CD14-positive monocyte (primary cell): Measurements from ENCODE around the gene FNDC7. TPM values are rescaled to one million over a fixed set of nuclear protein-coding genes. Genes with fewer than 3 reads are reported as not detected.
A peak's percentile ranks its signal among the peaks of the same experiment; 100 is the strongest.

Source experiments
- DNase-seq, 3 donors: peaks; one replicate each; pipeline ENCODE4 v3.0.0-alpha.2; 2011 to 2022
- H2AFZ ChIP-seq: 2 replicates; pipeline ENCODE4 v1.6.0; 2012; ENCODE audit warnings: mild to moderate bottlenecking, low read depth, low read length, inconsistent platforms; ENCODE audit not compliant: insufficient read depth, poor library complexity, severe bottlenecking
- H3K27ac ChIP-seq, 2 donors: 1 replicate in 1 of 2; 2 replicates in 1 of 2; pipeline ENCODE4 v1.5.1; 2012 to 2013; ENCODE audit warnings: low read length in 2 of 2, control low read depth in 1 of 2, inconsistent platforms in 1 of 2, low read depth in 1 of 2, mild to moderate bottlenecking in 1 of 2
- H3K27me3 ChIP-seq, 2 donors: one replicate each; pipeline versions ENCODE4 v1.6.0 to v1.6.1; 2011 to 2013; ENCODE audit warnings: low read length in 2 of 2; ENCODE audit not compliant: control insufficient read depth in 2 of 2, insufficient read depth in 2 of 2
- H3K36me3 ChIP-seq, 2 donors: replicated peaks in 1 of 2; 1 replicate in 1 of 2; 2 replicates in 1 of 2; pipeline versions ENCODE4 v1.5.1 to v1.6.1; 2012 to 2013; ENCODE audit warnings: low read length in 2 of 2, control low read depth in 1 of 2, inconsistent platforms in 1 of 2, mild to moderate bottlenecking in 1 of 2; ENCODE audit not compliant: insufficient read depth in 2 of 2, control insufficient read depth in 1 of 2
- H3K4me1 ChIP-seq, 2 donors: 1 replicate in 1 of 2; 2 replicates in 1 of 2; pipeline versions ENCODE4 v1.5.1 to v1.6.1; 2012 to 2013; ENCODE audit warnings: low read length in 2 of 2, control low read depth in 1 of 2, inconsistent platforms in 1 of 2, mild to moderate bottlenecking in 1 of 2, moderate library complexity in 1 of 2; ENCODE audit not compliant: insufficient read depth in 2 of 2, control insufficient read depth in 1 of 2
- H3K4me2 ChIP-seq: replicated peaks from 2 replicates; pipeline ENCODE3; 2012; ENCODE audit warnings: low read length, moderate library complexity, mild to moderate bottlenecking; ENCODE audit not compliant: poor library complexity, severe bottlenecking; ENCODE audit errors: extremely low read depth
- H3K4me3 ChIP-seq, 3 experiments: fragments of 200-600 bp in 1 of 3; sonication (generic) in 1 of 3; replicated peaks in 1 of 3; 1 replicate in 2 of 3; 2 replicates in 1 of 3; pipeline ENCODE4 v1.5.1; 2011 to 2013; ENCODE audit warnings: low read length in 3 of 3, mild to moderate bottlenecking in 3 of 3, control low read depth in 2 of 3, low read depth in 2 of 3, inconsistent platforms in 1 of 3, moderate library complexity in 1 of 3
- H3K79me2 ChIP-seq: 2 replicates; pipeline ENCODE4 v1.6.0; 2012; ENCODE audit warnings: mild to moderate bottlenecking, control low read depth, inconsistent platforms, low read length, moderate library complexity; ENCODE audit not compliant: insufficient read depth
- H3K9ac ChIP-seq: 2 replicates; pipeline ENCODE4 v1.6.0; 2017; ENCODE audit warnings: low read length, mild to moderate bottlenecking; ENCODE audit not compliant: insufficient read depth, poor library complexity, severe bottlenecking
- H3K9me3 ChIP-seq, 2 donors: replicated peaks in 1 of 2; 1 replicate in 1 of 2; 2 replicates in 1 of 2; pipeline versions ENCODE4 v1.5.1 to v1.6.1; 2012 to 2013; ENCODE audit warnings: low read length in 2 of 2, control low read depth in 1 of 2; ENCODE audit not compliant: control insufficient read depth in 1 of 2, insufficient read depth in 1 of 2
- H4K20me1 ChIP-seq: 2 replicates; pipeline ENCODE4 v1.6.0; 2012; ENCODE audit warnings: mild to moderate bottlenecking, low read length, control low read depth, moderate library complexity; ENCODE audit not compliant: insufficient read depth
- H3K27ac Mint-ChIP-seq, 7 donors: one replicate each; pipeline ENCODE4 v1.8.0; 2020; ENCODE audit warnings: mild to moderate bottlenecking in 7 of 7, mixed read lengths in 7 of 7, moderate library complexity in 6 of 7, inconsistent platforms in 2 of 7
- H3K27me3 Mint-ChIP-seq, 3 donors: one replicate each; pipeline ENCODE4 v1.8.0; 2021 to 2022; ENCODE audit warnings: low read depth in 3 of 3, mild to moderate bottlenecking in 3 of 3, mixed read lengths in 3 of 3, moderate library complexity in 3 of 3, inconsistent platforms in 1 of 3
- H3K36me3 Mint-ChIP-seq, 2 donors: one replicate each; pipeline ENCODE4 v1.8.0; 2020; ENCODE audit warnings: mixed read lengths in 2 of 2, inconsistent platforms in 1 of 2, mild to moderate bottlenecking in 1 of 2
- H3K4me1 Mint-ChIP-seq: one replicate; pipeline ENCODE4 v1.8.0; 2020; ENCODE audit warnings: mild to moderate bottlenecking, mixed read lengths
- H3K4me3 Mint-ChIP-seq, 2 donors: one replicate each; pipeline ENCODE4 v1.8.0; 2020; ENCODE audit warnings: mild to moderate bottlenecking in 2 of 2, mixed read lengths in 2 of 2, moderate library complexity in 1 of 2
- H3K9me3 Mint-ChIP-seq, 7 donors: one replicate each; pipeline ENCODE4 v1.8.0; 2020 to 2022; ENCODE audit warnings: mixed read lengths in 7 of 7, mild to moderate bottlenecking in 6 of 7, moderate library complexity in 6 of 7, inconsistent platforms in 2 of 7
- CTCF ChIP-seq: fragments of 200-600 bp; IDR thresholded peaks from one replicate; pipeline ENCODE4 v1.8.0; 2022; ENCODE audit warnings: antibody characterized with exemption, mild to moderate bottlenecking
- WGBS: methylation state at CpG from one replicate; pipeline ENCODE4 v1.1.5; 2013; ENCODE audit warnings: missing lambda C conversion rate; ENCODE audit not compliant: insufficient coverage; 5-methylcytosine and 5-hydroxymethylcytosine counted together
- intact Hi-C, 2 donors: fragments of 100-400 bp; cut with micrococcal nuclease; formaldehyde crosslinking; loops; one replicate each; pipeline versions ENCODE4 v1.15.0 to v1.15.1; 2023
- polyA plus RNA-seq, 3 donors: library from polyadenylated mRNA; depleted of rRNA in 1 of 3; unstranded in 2 of 3; stranded (reverse) in 1 of 3; fragments of 300-500 nt in 2 of 3; fragments of >200 nt in 1 of 3; fragmentation: Illumina TruSeq in 2 of 3; gene quantifications; 1 replicate in 2 of 3; 2 replicates in 1 of 3; pipeline ENCODE4 v1.2.3, GENCODE V29; 2012 to 2021

The FNDC7 gene
- polyA plus RNA-seq, 3 donors, result 0.07 TPM; not detected in 2

- Histone ChIP-seq H3K27ac (peak overlapping the region; percentile 97 to 100), H4K20me1 (peaks cover 41% of the 10 kb centered on the region), H3K79me2 (peaks cover 54% of the 10 kb centered on the region), H3K9me3 (no peaks in the 10 kb centered on the region), H3K9ac (peak overlapping the region; percentile 98), H3K36me3 (peaks cover 6 to 18% of the 10 kb centered on the region in 2 donors), H3K4me2 (peak overlapping the region; percentile 85), H3K27me3 (no peaks in the 10 kb centered on the region), H2AFZ (peak overlapping the region; percentile 45), H3K4me1 (peaks cover 12 to 20% of the 10 kb centered on the region in 2 donors), H3K4me3 (peak overlapping the region; percentile 79 to 99 (median 85))
- WGBS, result 0% methylated on average over 11 of the region's 15 CpGs
- H3K4me3 Mint-ChIP-seq, result peak overlapping the region; percentile 91 to 99
- intact Hi-C loops, result loop anchor here (2.0 to 10.0 kb wide), 5 partner anchors 53 to 350 kb away; partner anchors contain the start of genes EEIG2 (in 1 of the 2) and PRPF38B (in 1 of the 2)
- peaks cover 7 to 17% of the 10 kb centered on the region in 2 donors for H3K36me3 Mint-ChIP-seq
- no peak for TF ChIP-seq CTCF
- H3K9me3 Mint-ChIP-seq, result peaks cover 0 to 1% (median 0%) of the 10 kb centered on the region in 7 donors
- no peaks in the 10 kb centered on the region for H3K27me3 Mint-ChIP-seq
- peak; percentile 80 to 91 (median 84) for DNase-seq
- H3K27ac Mint-ChIP-seq, result peak overlapping the region; percentile 99 to 100 (median 99)
- H3K4me1 Mint-ChIP-seq, result peaks cover 33% of the 10 kb centered on the region
These were observed 34.6 kb downstream of the FNDC7 start for GRCh38 chr1:108747171-108747850.

GRCh38 chr1:108747898-108748297 lies 35.2 kb downstream of the FNDC7 start:
- Histone ChIP-seq H3K4me2 (peak overlapping the region; percentile 85), H3K36me3 (peaks cover 10 to 24% of the 10 kb centered on the region in 2 donors), H3K79me2 (peaks cover 59% of the 10 kb centered on the region), H3K9me3 (no peaks in the 10 kb centered on the region), H2AFZ (no peak overlapping the region), H3K27ac (peak overlapping the region; percentile 97 to 100), H3K4me3 (peak overlapping the region; percentile 79 to 99 (median 85)), H3K9ac (peak overlapping the region; percentile 98), H3K4me1 (peaks cover 12 to 20% of the 10 kb centered on the region in 2 donors), H3K27me3 (no peaks in the 10 kb centered on the region), H4K20me1 (peaks cover 46% of the 10 kb centered on the region)
- no peak for TF ChIP-seq CTCF
- DNase-seq, result peak; percentile 34 to 59 (median 57)
- peaks cover 0 to 1% (median 0%) of the 10 kb centered on the region in 7 donors for H3K9me3 Mint-ChIP-seq
- H3K4me1 Mint-ChIP-seq, result peaks cover 30% of the 10 kb centered on the region
- WGBS, result 60% methylated on average over 1 of the region's 3 CpGs
- H3K4me3 Mint-ChIP-seq, result peak overlapping the region in 1 of 2 donors; percentile 99
- peak overlapping the region; percentile 99 to 100 (median 99) for H3K27ac Mint-ChIP-seq
- H3K36me3 Mint-ChIP-seq, result peaks cover 12 to 22% of the 10 kb centered on the region in 2 donors
- intact Hi-C loops, result loop anchor here (2.0 to 10.0 kb wide), 5 partner anchors 53 to 349 kb away; partner anchors contain the start of genes EEIG2 (in 1 of the 2) and PRPF38B (in 1 of the 2)
- no peaks in the 10 kb centered on the region for H3K27me3 Mint-ChIP-seq
